Fibroblast of villous mesenchyme (primary cell): ENCODE data around the gene ARL2. TPM values are rescaled to one million over a fixed set of nuclear protein-coding genes. Genes with fewer than 3 reads are reported as not detected.
"Not testable (repeated sequence)": the region's sequence is repeated elsewhere in the genome, so short reads cannot be mapped to it uniquely, and the experiment has no call there.

Source experiments
- DNase-seq: peaks from one replicate; pipeline ENCODE4 v3.0.0-alpha.2; 2010; ENCODE audit warnings: low read depth
- H3K4me3 ChIP-seq: 2 replicates; pipeline ENCODE4 v1.5.1; 2011; ENCODE audit warnings: low read depth, mild to moderate bottlenecking, low read length
- total RNA-seq: library from RNA; depleted of rRNA; stranded (reverse); fragments of >200 nt; gene quantifications from 2 replicates; pipeline ENCODE4 v1.2.3, GENCODE V29; 2012
- TF ChIP-seq, protein P1 (sequence below): IDR thresholded peaks from 2 replicates; pipeline ENCODE4 v1.5.1; 2012; ENCODE audit warnings: low read depth, mild to moderate bottlenecking, low read length; ENCODE audit not compliant: insufficient read depth

Gene ARL2
- total RNA-seq, 1 donor: 44.5 TPM

GRCh38 chr11:64996710-64997380 lies 17.1 kb upstream of the ARL2 start, which contains the start of gene BATF2:
TSS of gene BATF2 (minus strand) at chr11:64996971. CDS start at chr11:64996914, 57 bp downstream.
- peak within 1 kb of the TSS; percentile 54 for H3K4me3 ChIP-seq
- TF ChIP-seq, protein P1, sequence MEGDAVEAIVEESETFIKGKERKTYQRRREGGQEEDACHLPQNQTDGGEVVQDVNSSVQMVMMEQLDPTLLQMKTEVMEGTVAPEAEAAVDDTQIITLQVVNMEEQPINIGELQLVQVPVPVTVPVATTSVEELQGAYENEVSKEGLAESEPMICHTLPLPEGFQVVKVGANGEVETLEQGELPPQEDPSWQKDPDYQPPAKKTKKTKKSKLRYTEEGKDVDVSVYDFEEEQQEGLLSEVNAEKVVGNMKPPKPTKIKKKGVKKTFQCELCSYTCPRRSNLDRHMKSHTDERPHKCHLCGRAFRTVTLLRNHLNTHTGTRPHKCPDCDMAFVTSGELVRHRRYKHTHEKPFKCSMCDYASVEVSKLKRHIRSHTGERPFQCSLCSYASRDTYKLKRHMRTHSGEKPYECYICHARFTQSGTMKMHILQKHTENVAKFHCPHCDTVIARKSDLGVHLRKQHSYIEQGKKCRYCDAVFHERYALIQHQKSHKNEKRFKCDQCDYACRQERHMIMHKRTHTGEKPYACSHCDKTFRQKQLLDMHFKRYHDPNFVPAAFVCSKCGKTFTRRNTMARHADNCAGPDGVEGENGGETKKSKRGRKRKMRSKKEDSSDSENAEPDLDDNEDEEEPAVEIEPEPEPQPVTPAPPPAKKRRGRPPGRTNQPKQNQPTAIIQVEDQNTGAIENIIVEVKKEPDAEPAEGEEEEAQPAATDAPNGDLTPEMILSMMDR: peak; percentile 53
- peak; percentile 90 for DNase-seq

GRCh38 chr11:64998141-64998540 lies 15.8 kb upstream of the ARL2 start:
- no peak overlapping the region for H3K4me3 ChIP-seq
- TF ChIP-seq, protein P1: no peak
- no peak for DNase-seq

DNA sequence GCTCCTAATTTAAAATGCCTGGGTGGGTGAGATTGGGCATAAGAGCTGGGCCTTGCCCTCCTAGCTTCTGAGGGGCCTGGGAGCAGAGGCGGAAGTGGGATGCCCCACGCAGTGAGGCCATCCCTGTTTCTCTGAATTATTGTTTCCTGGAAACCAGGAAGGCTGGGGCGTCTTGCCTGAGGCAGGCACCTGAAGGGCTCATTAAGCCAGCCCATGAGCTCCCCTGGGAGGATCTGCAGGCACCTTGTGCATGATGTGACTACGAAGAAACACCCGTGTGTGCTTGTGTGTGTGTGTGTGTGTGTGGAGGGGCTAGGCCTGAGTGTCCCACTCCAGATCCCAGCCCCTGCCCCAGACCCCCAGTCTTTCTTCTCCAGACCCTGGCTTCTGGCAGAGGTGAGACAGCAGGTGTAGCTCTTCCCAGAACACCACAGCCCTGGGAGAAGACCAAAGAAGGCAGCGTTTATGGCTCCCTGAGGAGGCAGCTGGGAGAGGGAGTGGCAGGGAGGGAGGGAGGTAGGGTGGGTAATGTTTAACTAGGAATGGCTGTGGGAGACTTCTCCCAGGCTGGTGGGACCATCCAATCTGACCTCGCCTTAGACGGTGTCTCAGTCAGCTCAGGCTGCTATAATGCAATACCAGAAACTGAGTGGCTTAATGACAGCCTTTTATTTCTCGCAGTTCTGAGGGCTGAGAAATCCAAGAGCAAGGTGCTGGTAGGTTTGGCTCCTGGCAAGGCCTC lies 15.1 kb upstream of the ARL2 start:
- DNase-seq: no peak
- TF ChIP-seq, protein P1: no peak
- no peak overlapping the region for H3K4me3 ChIP-seq

GRCh38 chr11:64999478-64999877 lies 14.5 kb upstream of the ARL2 start:
- TF ChIP-seq, protein P1: no peak
- no peak for DNase-seq
- no peak overlapping the region for H3K4me3 ChIP-seq

DNA sequence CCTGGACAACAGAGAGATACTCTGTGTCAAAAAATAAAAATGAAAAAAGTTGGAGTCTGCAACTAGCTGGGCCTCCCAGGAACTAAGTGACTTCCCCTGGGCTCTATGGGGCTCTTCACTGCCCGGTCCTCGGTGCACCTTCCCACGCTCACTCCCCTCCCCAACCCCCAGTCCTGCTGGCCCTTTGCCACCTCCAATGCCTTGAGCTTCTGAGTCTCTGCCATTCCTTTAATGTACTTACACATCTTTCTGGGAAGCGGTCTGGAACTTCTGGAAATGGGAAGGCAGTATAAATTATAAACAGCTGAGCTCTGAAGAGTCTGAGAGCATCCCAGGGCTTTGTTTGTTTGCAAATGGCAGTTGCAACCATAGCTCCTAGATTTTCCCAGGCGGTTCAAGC lies 11.3 kb upstream of the ARL2 start:
- no peak for DNase-seq
- no peak overlapping the region for H3K4me3 ChIP-seq
- TF ChIP-seq, protein P1: no peak

DNA sequence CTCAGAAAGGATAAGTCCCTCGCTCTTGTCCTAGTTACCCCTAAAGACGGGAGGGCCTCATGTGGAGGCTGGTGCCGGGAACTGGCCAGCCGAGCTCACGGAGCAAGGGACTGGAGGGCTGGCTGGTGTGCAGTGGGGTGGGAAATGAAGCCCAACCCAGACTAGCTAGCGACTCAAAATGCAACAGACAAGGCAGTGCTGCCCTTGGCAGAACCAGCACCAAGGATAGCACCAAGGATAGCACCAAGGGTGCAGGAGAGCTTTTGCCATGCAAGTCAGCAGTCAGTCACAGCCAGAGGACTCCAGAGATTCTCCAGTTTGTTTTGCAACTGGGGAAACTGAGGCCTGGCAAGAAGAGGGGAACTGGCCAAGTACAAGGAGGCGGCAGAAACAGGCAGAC lies 10.7 kb upstream of the ARL2 start:
- peak; percentile 31 for DNase-seq
- H3K4me3 ChIP-seq: no peak overlapping the region
- TF ChIP-seq, protein P1: no peak

GRCh38 chr11:65003968-65004367 lies 10.0 kb upstream of the ARL2 start:
- not testable (repeated sequence) for H3K4me3 ChIP-seq, DNase-seq
